ENCODE data around the gene CAPZB. TPM values are rescaled to one million over a fixed set of nuclear protein-coding genes. Genes with fewer than 3 reads are reported as not detected.

Gene CAPZB
- total and polyA plus RNA-seq, 2 experiments from 2014 or later = 86.2 to 278 TPM

GRCh38 chr1:19418503-19418971 is 66.8 kb downstream of the CAPZB start:
- peaks cover 15% of the 10 kb centered on the region for H3K36me3 ChIP-seq
- no peaks in the 10 kb centered on the region for H3K27me3 ChIP-seq
- no peak for TF ChIP-seq CTCF (IDR thresholded peaks at IDR 0.05; ENCODE audit: low read depth, low read length)
- H3K4me1 ChIP-seq (ENCODE audit: low read depth) = peaks cover 20% of the 10 kb centered on the region
- no peak overlapping the region for H3K27ac ChIP-seq
- H3K4me3 ChIP-seq = no peak overlapping the region
- DNase-seq (ENCODE audit: low read depth in 1 of 2, low spot score in 1 of 2) = no peak
- H3K9me3 ChIP-seq (ENCODE audit: low read depth) = no peaks in the 10 kb centered on the region

- H3K36me3 ChIP-seq = peaks cover 15% of the 10 kb centered on the region
- no peak for DNase-seq (ENCODE audit: low read depth in 1 of 2, low spot score in 1 of 2)
These were observed 68.3 kb downstream of the CAPZB start for GRCh38 chr1:19416921-19417470.

GRCh38 chr1:19416145-19416544 is 69.2 kb downstream of the CAPZB start:
- no peak for DNase-seq (ENCODE audit: low read depth in 1 of 2, low spot score in 1 of 2)
- Histone ChIP-seq H3K9me3 (ENCODE audit: low read depth) (no peaks in the 10 kb centered on the region), H3K27ac (no peak overlapping the region), H3K27me3 (no peaks in the 10 kb centered on the region), H3K4me1 (ENCODE audit: low read depth) (peaks cover 20% of the 10 kb centered on the region), H3K36me3 (peaks cover 15% of the 10 kb centered on the region), H3K4me3 (no peak overlapping the region)
- no peak for TF ChIP-seq CTCF (IDR thresholded peaks at IDR 0.05; ENCODE audit: low read depth, low read length)

More at GRCh38 chr1:19416921-19417470, 68.3 kb downstream of the CAPZB start:
- peaks cover 20% of the 10 kb centered on the region for H3K4me1 ChIP-seq (ENCODE audit: low read depth)
- H3K27me3 ChIP-seq = no peaks in the 10 kb centered on the region
- no peak overlapping the region for H3K4me3 ChIP-seq
- no peak overlapping the region for H3K27ac ChIP-seq
- no peak for TF ChIP-seq CTCF (IDR thresholded peaks at IDR 0.05; ENCODE audit: low read depth, low read length)
- H3K9me3 ChIP-seq (ENCODE audit: low read depth) = no peaks in the 10 kb centered on the region

GRCh38 chr1:19414515-19415121 is 70.7 kb downstream of the CAPZB start:
- Histone ChIP-seq H3K4me1 (ENCODE audit: low read depth) (peaks cover 20% of the 10 kb centered on the region), H3K27ac (peak overlapping the region; percentile 70)

GRCh38 chr1:19413999-19414398 is 71.3 kb downstream of the CAPZB start:
- Histone ChIP-seq H3K4me3 (no peak overlapping the region), H3K9me3 (ENCODE audit: low read depth) (no peaks in the 10 kb centered on the region), H3K4me1 (ENCODE audit: low read depth) (peaks cover 20% of the 10 kb centered on the region), H3K27me3 (no peaks in the 10 kb centered on the region), H3K27ac (peak overlapping the region; percentile 70), H3K36me3 (peaks cover 9% of the 10 kb centered on the region)
- TF ChIP-seq CTCF (IDR thresholded peaks at IDR 0.05; ENCODE audit: low read depth, low read length) = no peak
- DNase-seq (ENCODE audit: low read depth in 1 of 2, low spot score in 1 of 2) = no peak

More at GRCh38 chr1:19414515-19415121, 70.7 kb downstream of the CAPZB start:
- Histone ChIP-seq H3K4me3 (no peak overlapping the region), H3K36me3 (peaks cover 15% of the 10 kb centered on the region), H3K9me3 (ENCODE audit: low read depth) (no peaks in the 10 kb centered on the region), H3K27me3 (no peaks in the 10 kb centered on the region)
- no peak for DNase-seq (ENCODE audit: low read depth in 1 of 2, low spot score in 1 of 2)
- no peak for TF ChIP-seq CTCF (IDR thresholded peaks at IDR 0.05; ENCODE audit: low read depth, low read length)
